Aorta (tissue), 5 donors: ENCODE data around the gene DACT2. TPM values are rescaled to one million over a fixed set of nuclear protein-coding genes. Genes with fewer than 3 reads are reported as not detected.
"Not testable (repeated sequence)": the region's sequence is repeated elsewhere in the genome, so short reads cannot be mapped to it uniquely, and the experiment has no call there.

Experiments
- ATAC-seq: fragments of 200-7000 bp; cut with Tn5 transposase; one replicate; pipeline ENCODE4 v1.9.1; 2022; ENCODE audit warnings: moderate library complexity; ENCODE audit not compliant: low FRiP score
- DNase-seq, 2 donors: peaks; one replicate each; pipeline ENCODE4 v3.0.0-alpha.2; 2020
- H3K27ac ChIP-seq, 2 donors: one replicate each; pipeline ENCODE4 v1.5.1; 2013; ENCODE audit warnings: low read length in 2 of 2, mild to moderate bottlenecking in 2 of 2, moderate library complexity in 2 of 2, control low read depth in 1 of 2, inconsistent platforms in 1 of 2, low read depth in 1 of 2
- H3K27me3 ChIP-seq, 2 donors: one replicate each; pipeline ENCODE4 v1.6.1; 2013; ENCODE audit warnings: control low read depth in 1 of 2, low read length in 1 of 2, mild to moderate bottlenecking in 1 of 2, moderate library complexity in 1 of 2; ENCODE audit not compliant: insufficient read depth in 2 of 2, control insufficient read depth in 1 of 2
- H3K36me3 ChIP-seq, 2 donors: one replicate each; pipeline ENCODE4 v1.6.1; 2013; ENCODE audit warnings: control low read depth in 1 of 2, low read length in 1 of 2, mild to moderate bottlenecking in 1 of 2; ENCODE audit not compliant: insufficient read depth in 2 of 2, control insufficient read depth in 1 of 2
- H3K4me1 ChIP-seq, 2 donors: one replicate each; pipeline ENCODE4 v1.6.1; 2013; ENCODE audit warnings: low read length in 2 of 2, control low read depth in 1 of 2, mild to moderate bottlenecking in 1 of 2, moderate library complexity in 1 of 2; ENCODE audit not compliant: insufficient read depth in 2 of 2, control insufficient read depth in 1 of 2
- H3K4me3 ChIP-seq, 2 donors: one replicate each; pipeline ENCODE4 v1.5.1; 2013; ENCODE audit warnings: low read length in 2 of 2, control low read depth in 1 of 2, mild to moderate bottlenecking in 1 of 2
- H3K9me3 ChIP-seq: one replicate; pipeline ENCODE4 v1.6.1; 2013; ENCODE audit warnings: mild to moderate bottlenecking, low read length; ENCODE audit not compliant: control insufficient read depth
- WGBS, 2 donors: extraction: QIAGEN DNeasy Blood & Tissue Kit; methylation state at CpG; one replicate each; pipeline ENCODE4 v1.1.7; 2013; 5-methylcytosine and 5-hydroxymethylcytosine counted together
- intact Hi-C, 2 donors: fragments of 100-400 bp; cut with DNase I; formaldehyde crosslinking; loops; one replicate each; pipeline versions ENCODE4 v1.14.2 to v1.15.0; 2022
- polyA plus RNA-seq, 2 donors: library from polyadenylated mRNA; stranded (reverse); fragments of 200-250 nt; gene quantifications; one replicate each; pipeline ENCODE4 v1.2.3, GENCODE V29; 2013
- total RNA-seq, 2 donors: library from RNA; stranded (reverse); fragmentation: NEBNext Ultra II Directional; extraction: Animal tissue kit (Norgen Biotek cat#: 25700); gene quantifications; one replicate each; pipeline ENCODE4 v1.2.1, GENCODE V29; 2021
- donor health status: healthy with polysubstance abuse.
- donor health status: Bipolar disorder and iron deficiency.
- donor health status: DM: no; HTN: no; CAD: no.
- donor health status: DM: no; HTN: no; CAD: no.
- donor health status: DM: yes; HTN: yes; CAD: no.

Gene DACT2
- total and polyA plus RNA-seq, 4 donors, result 0.10 to 0.48 (median 0.13) TPM; not detected in 1

- ATAC-seq (no peak), DNase-seq (peak in 1 of 2 donors; percentile 38)
- 81% methylated on average over 26 of the region's 26 CpGs for WGBS, 2 donors
- intact Hi-C loops, result no loop called here
- Histone ChIP-seq H3K9me3 (peaks cover 4% of the 10 kb centered on the region), H3K4me1 (no peaks in the 10 kb centered on the region), H3K27me3 (no peaks in the 10 kb centered on the region), H3K27ac (no peak overlapping the region), H3K36me3 (no peaks in the 10 kb centered on the region), H3K4me3 (no peak overlapping the region)
These were observed 25.7 kb downstream of the DACT2 start for GRCh38 chr6:168293636-168294530.

GRCh38 chr6:168292826-168293225 is 26.8 kb downstream of the DACT2 start:
- 62 to 69% methylated on average over 4 of the region's 4 CpGs for WGBS, 2 donors
- no peaks in the 10 kb centered on the region for H3K27me3 ChIP-seq
- ATAC-seq, result no peak
- H3K27ac ChIP-seq, result no peak overlapping the region
- intact Hi-C loops, result no loop called here
- H3K36me3 ChIP-seq, result no peaks in the 10 kb centered on the region
- H3K9me3 ChIP-seq, result peaks cover 4% of the 10 kb centered on the region
- H3K4me1 ChIP-seq, result no peaks in the 10 kb centered on the region
- DNase-seq, result peak in 1 of 2 donors; percentile 35
- no peak overlapping the region for H3K4me3 ChIP-seq

- WGBS, 2 donors, result 88% methylated on average over 2 of the region's 2 CpGs
- Histone ChIP-seq H3K4me1 (no peaks in the 10 kb centered on the region), H3K27ac (no peak overlapping the region), H3K27me3 (no peaks in the 10 kb centered on the region), H3K9me3 (peaks cover 4% of the 10 kb centered on the region), H3K36me3 (no peaks in the 10 kb centered on the region), H3K4me3 (no peak overlapping the region)
- DNase-seq (no peak), ATAC-seq (no peak)
- intact Hi-C loops, result no loop called here
These were observed 28.1 kb downstream of the DACT2 start for GRCh38 chr6:168291450-168291849.

GRCh38 chr6:168290095-168290494 is 29.5 kb downstream of the DACT2 start:
- Histone ChIP-seq H3K4me1 (no peaks in the 10 kb centered on the region), H3K27me3 (no peaks in the 10 kb centered on the region), H3K27ac (no peak overlapping the region), H3K4me3 (no peak overlapping the region), H3K36me3 (no peaks in the 10 kb centered on the region), H3K9me3 (peaks cover 4% of the 10 kb centered on the region)
- intact Hi-C loops, result no loop called here
- 84 to 94% methylated on average over 1 of the region's 1 CpG for WGBS, 2 donors
- ATAC-seq (no peak), DNase-seq (no peak)

GRCh38 chr6:168289571-168289962 is 30.0 kb downstream of the DACT2 start:
- no peak overlapping the region for H3K4me3 ChIP-seq
- intact Hi-C loops, result no loop called here
- WGBS, 2 donors, result 57 to 65% methylated on average over 3 of the region's 3 CpGs
- no peaks in the 10 kb centered on the region for H3K36me3 ChIP-seq
- H3K4me1 ChIP-seq, result no peaks in the 10 kb centered on the region
- no peak for DNase-seq
- peaks cover 4% of the 10 kb centered on the region for H3K9me3 ChIP-seq
- no peak for ATAC-seq
- no peaks in the 10 kb centered on the region for H3K27me3 ChIP-seq
- H3K27ac ChIP-seq, result no peak overlapping the region

- Histone ChIP-seq H3K9me3 (peaks cover 4% of the 10 kb centered on the region), H3K4me3 (no peak overlapping the region), H3K4me1 (no peaks in the 10 kb centered on the region), H3K36me3 (no peaks in the 10 kb centered on the region), H3K27me3 (no peaks in the 10 kb centered on the region), H3K27ac (no peak overlapping the region)
- ATAC-seq, result no peak
- WGBS, 2 donors, result 91 to 94% methylated on average over 27 of the region's 27 CpGs
- DNase-seq, result no peak
- intact Hi-C loops, result no loop called here
These were observed 30.6 kb downstream of the DACT2 start for GRCh38 chr6:168288781-168289570.

- ATAC-seq, H3K27me3 ChIP-seq, H3K4me1 ChIP-seq, H3K27ac ChIP-seq, H3K4me3 ChIP-seq, intact Hi-C loops, DNase-seq, H3K9me3 ChIP-seq, H3K36me3 ChIP-seq: not testable (repeated sequence)
- WGBS, 2 donors, result 75 to 81% methylated on average over 6 of the region's 6 CpGs
These were observed 32.1 kb downstream of the DACT2 start for GRCh38 chr6:168287460-168287859.

- H3K4me1 ChIP-seq, ATAC-seq, H3K4me3 ChIP-seq, H3K27ac ChIP-seq, H3K27me3 ChIP-seq, intact Hi-C loops, H3K9me3 ChIP-seq, DNase-seq, H3K36me3 ChIP-seq: not testable (repeated sequence)
- 82 to 85% methylated on average over 8 to 9 of the region's 9 CpGs for WGBS, 2 donors
These were observed 32.7 kb downstream of the DACT2 start for GRCh38 chr6:168286771-168287446.
